B cell (primary cell): ENCODE measurements around the gene TMEM214. TPM values are rescaled to one million over a fixed set of nuclear protein-coding genes. Genes with fewer than 3 reads are reported as not detected.

Experiments
- ATAC-seq: fragments of 200-7000 bp; cut with Tn5 transposase; one replicate; pipeline ENCODE4 v1.10.0; 2021; ENCODE audit warnings: low read depth, mild to moderate bottlenecking, moderate number of reproducible peaks, moderate library complexity
- CTCF ChIA-PET: fragments of 350-600 bp; sonication (Branson Sonifier 250); formaldehyde crosslinking; loops from one replicate; lab custom pipeline; 2021; ENCODE audit warnings: antibody characterized with exemption, inconsistent platforms; lab: Charles Lee
- POLR2A ChIA-PET: fragments of 350-600 bp; sonication (Branson Sonifier 250); formaldehyde crosslinking; loops from one replicate; lab custom pipeline; 2021; ENCODE audit warnings: antibody characterized with exemption; lab: Charles Lee
- DNase-seq: peaks from one replicate; pipeline ENCODE4 v3.0.0; 2013
- H2AFZ ChIP-seq: 2 replicates; pipeline ENCODE4 v1.6.1; 2012; ENCODE audit warnings: mild to moderate bottlenecking, low read depth, low read length; ENCODE audit not compliant: insufficient read depth, poor library complexity, severe bottlenecking
- H3K27ac ChIP-seq, 2 donors: 1 replicate in 1 of 2; 2 replicates in 1 of 2; pipeline ENCODE4 v1.5.1; 2012 to 2013; ENCODE audit warnings: low read length in 2 of 2, mild to moderate bottlenecking in 2 of 2, moderate library complexity in 1 of 2
- H3K27me3 ChIP-seq, 4 experiments: fragments of 200-600 bp in 1 of 4; sonication (generic) in 1 of 4; replicated peaks in 1 of 4; 1 replicate in 2 of 4; 2 replicates in 2 of 4; pipeline versions ENCODE4 v1.6.1 to v1.7.0; 2013 to 2016; ENCODE audit warnings: low read length in 3 of 4, mild to moderate bottlenecking in 2 of 4, mixed read lengths in 1 of 4, moderate library complexity in 1 of 4; ENCODE audit not compliant: insufficient read depth in 4 of 4, control insufficient read depth in 3 of 4; ENCODE audit errors: control extremely low read depth in 1 of 4
- H3K36me3 ChIP-seq, 2 experiments: replicated peaks in 1 of 2; 1 replicate in 1 of 2; 2 replicates in 1 of 2; pipeline versions ENCODE4 v1.6.1 to v1.7.1; 2013; ENCODE audit warnings: low read length in 1 of 2; ENCODE audit not compliant: insufficient read depth in 2 of 2, control insufficient read depth in 1 of 2; ENCODE audit errors: control extremely low read depth in 1 of 2, extremely low read depth in 1 of 2
- H3K4me1 ChIP-seq, 2 donors: fragments of 200-600 bp in 1 of 2; sonication (generic) in 1 of 2; 1 replicate in 1 of 2; 2 replicates in 1 of 2; pipeline versions ENCODE4 v1.5.1 to v1.6.1; 2013 to 2017; ENCODE audit warnings: low read length in 2 of 2; ENCODE audit not compliant: control insufficient read depth in 2 of 2, insufficient read depth in 2 of 2
- H3K4me2 ChIP-seq: replicated peaks from 2 replicates; pipeline ENCODE3; 2012; ENCODE audit warnings: mild to moderate bottlenecking, low read depth, low read length; ENCODE audit not compliant: poor library complexity, severe bottlenecking
- H3K4me3 ChIP-seq, 5 experiments: fragments of 200-600 bp in 1 of 5; sonication (generic) in 1 of 5; 1 replicate in 3 of 5; 2 replicates in 2 of 5; pipeline versions ENCODE4 v1.5.1 to v1.7.0; 2011 to 2016; ENCODE audit warnings: low read length in 4 of 5, mild to moderate bottlenecking in 4 of 5, low read depth in 2 of 5, control low read depth in 1 of 5, moderate library complexity in 1 of 5; ENCODE audit not compliant: insufficient read depth in 1 of 5; ENCODE audit errors: control extremely low read depth in 1 of 5, extremely low read depth in 1 of 5
- H3K79me2 ChIP-seq: fragments of 200-600 bp; sonication (generic); one replicate; pipeline ENCODE4 v1.6.0; 2016; ENCODE audit warnings: low read length; ENCODE audit not compliant: control insufficient read depth, insufficient read depth
- H3K9ac ChIP-seq: fragments of 200-600 bp; sonication (generic); 2 replicates; pipeline ENCODE4 v1.6.1; 2017; ENCODE audit warnings: mild to moderate bottlenecking, low read length, moderate library complexity
- H3K9me3 ChIP-seq, 3 donors: one replicate each; pipeline versions ENCODE4 v1.6.1 to v1.7.1; 2013; ENCODE audit warnings: low read length in 2 of 3; ENCODE audit not compliant: control insufficient read depth in 2 of 3, insufficient read depth in 1 of 3; ENCODE audit errors: control extremely low read depth in 1 of 3
- H4K20me1 ChIP-seq: 2 replicates; pipeline ENCODE4 v1.6.0; 2012; ENCODE audit warnings: mild to moderate bottlenecking, low read length; ENCODE audit not compliant: insufficient read depth, control insufficient read depth, poor library complexity, severe bottlenecking
- H3K27ac Mint-ChIP-seq: one replicate; pipeline ENCODE4 v1.8.0; 2021; ENCODE audit warnings: mixed read lengths
- H3K27me3 Mint-ChIP-seq: one replicate; pipeline ENCODE4 v1.8.0; 2021; ENCODE audit warnings: mixed read lengths
- H3K4me1 Mint-ChIP-seq: one replicate; pipeline ENCODE4 v1.8.0; 2021; ENCODE audit warnings: mixed read lengths
- H3K4me3 Mint-ChIP-seq: one replicate; pipeline ENCODE4 v1.8.0; 2021; ENCODE audit warnings: mixed read lengths
- H3K9me3 Mint-ChIP-seq: one replicate; pipeline ENCODE4 v1.8.0; 2022; ENCODE audit warnings: mixed read lengths; ENCODE audit not compliant: insufficient read depth
- CTCF ChIP-seq: fragments of 200-600 bp; IDR thresholded peaks from one replicate; pipeline ENCODE4 v1.8.0; 2022; ENCODE audit warnings: antibody characterized with exemption, mild to moderate bottlenecking
- EZH2 ChIP-seq: IDR thresholded peaks from 2 replicates; pipeline ENCODE4 v1.6.1; 2012; ENCODE audit warnings: borderline replicate concordance, low read depth, mild to moderate bottlenecking, moderate library complexity, low read length; ENCODE audit not compliant: insufficient read depth, poor library complexity, severe bottlenecking
- WGBS: methylation state at CpG from one replicate; pipeline ENCODE4 v1.1.5; 2013; ENCODE audit warnings: missing lambda C conversion rate; ENCODE audit not compliant: insufficient coverage; 5-methylcytosine and 5-hydroxymethylcytosine counted together
- intact Hi-C: fragments of 100-400 bp; cut with micrococcal nuclease; formaldehyde crosslinking; loops from one replicate; pipeline ENCODE4 v1.10.0; 2022
- polyA plus RNA-seq: library from polyadenylated mRNA; depleted of rRNA; stranded (reverse); fragments of >200 nt; gene quantifications from 2 replicates; pipeline ENCODE4 v1.2.3, GENCODE V29; 2012
- total RNA-seq, 2 donors: library from RNA; stranded (reverse); fragments of 120-200 nt in 1 of 2; gene quantifications; 1 replicate in 1 of 2; 2 replicates in 1 of 2; pipeline versions ENCODE4 v1.2.3 to v1.2.4, GENCODE V29; 2013 to 2022

Gene TMEM214
- total and polyA plus RNA-seq, 2 donors (not counting 1 experiment from before 2014, with no cell fraction given) = 80.1 to 91.1 TPM

GRCh38 chr2:27009083-27009482 is 23.7 kb upstream of the TMEM214 start:
- peaks cover 18% of the 10 kb centered on the region for H3K27me3 Mint-ChIP-seq
- no peak overlapping the region for H3K4me3 Mint-ChIP-seq
- Histone ChIP-seq H3K9ac (no peak overlapping the region), H3K9me3 (no peaks in the 10 kb centered on the region), H3K4me1 (no peaks in the 10 kb centered on the region), H3K36me3 (no peaks in the 10 kb centered on the region), H3K4me3 (no peak overlapping the region), H3K27ac (no peak overlapping the region), H3K79me2 (no peaks in the 10 kb centered on the region), H4K20me1 (no peaks in the 10 kb centered on the region), H3K4me2 (no peak overlapping the region), H3K27me3 (peaks cover 0 to 4% (median 0%) of the 10 kb centered on the region in 4 experiments), H2AFZ (no peak overlapping the region)
- CTCF ChIA-PET = no interaction called here
- no peak overlapping the region for H3K27ac Mint-ChIP-seq
- H3K9me3 Mint-ChIP-seq = no peaks in the 10 kb centered on the region
- POLR2A ChIA-PET = no interaction called here
- intact Hi-C loops = no loop called here
- DNase-seq = no peak
- TF ChIP-seq CTCF (no peak), EZH2 (no peak)
- H3K4me1 Mint-ChIP-seq = no peaks in the 10 kb centered on the region
- no peak for ATAC-seq

- WGBS = 73% methylated on average over 2 of the region's 2 CpGs
- no peak for ATAC-seq
Observed at GRCh38 chr2:27009716-27010115, 23.0 kb upstream of the TMEM214 start.

More at GRCh38 chr2:27009716-27010115, 23.0 kb upstream of the TMEM214 start:
- ChIA-PET POLR2A (no interaction called here), CTCF (no interaction called here)
- Mint-ChIP-seq H3K4me3 (no peak overlapping the region), H3K9me3 (no peaks in the 10 kb centered on the region), H3K27me3 (peaks cover 18% of the 10 kb centered on the region), H3K27ac (no peak overlapping the region), H3K4me1 (no peaks in the 10 kb centered on the region)
- Histone ChIP-seq H3K36me3 (no peaks in the 10 kb centered on the region), H3K4me2 (no peak overlapping the region), H3K27ac (no peak overlapping the region), H3K9me3 (no peaks in the 10 kb centered on the region), H3K27me3 (peaks cover 0 to 4% (median 0%) of the 10 kb centered on the region in 4 experiments), H2AFZ (no peak overlapping the region), H3K4me1 (no peaks in the 10 kb centered on the region), H4K20me1 (no peaks in the 10 kb centered on the region), H3K4me3 (no peak overlapping the region), H3K9ac (no peak overlapping the region), H3K79me2 (no peaks in the 10 kb centered on the region)
- TF ChIP-seq CTCF (no peak), EZH2 (no peak)
- intact Hi-C loops = no loop called here
- no peak for DNase-seq
